ENCODE results near the gene ASB2.

Gene ASB2

GRCh38 chr14:93978735-93979134 is 2.4 kb upstream of the ASB2 start:
- DNase-seq (ENCODE audit: low read depth): no peak

- DNase-seq (ENCODE audit: low read depth): peak; percentile 44
These were observed 1.6 kb upstream of the ASB2 start for GRCh38 chr14:93977790-93978581.

GRCh38 chr14:93977171-93977570 is 801 bp upstream of the ASB2 start:
- DNase-seq (ENCODE audit: low read depth): no peak

- DNase-seq (ENCODE audit: low read depth): no peak
These were observed 436 bp downstream of the ASB2 start for GRCh38 chr14:93975791-93976476.

GRCh38 chr14:93974833-93975232 is 1.5 kb downstream of the ASB2 start:
- DNase-seq (ENCODE audit: low read depth): no peak

- no peak for DNase-seq (ENCODE audit: low read depth)
These were observed 2.1 kb downstream of the ASB2 start for GRCh38 chr14:93974299-93974698.

- no peak for DNase-seq (ENCODE audit: low read depth)
These were observed 2.8 kb downstream of the ASB2 start for GRCh38 chr14:93973607-93974006.

- no peak for DNase-seq (ENCODE audit: low read depth)
These were observed 3.7 kb downstream of the ASB2 start for GRCh38 chr14:93972618-93973205.

GRCh38 chr14:93971635-93972027 is 4.7 kb downstream of the ASB2 start:
- DNase-seq (ENCODE audit: low read depth): no peak

- DNase-seq (ENCODE audit: low read depth): peak; percentile 31
These were observed 5.3 kb downstream of the ASB2 start for GRCh38 chr14:93970965-93971634.

- DNase-seq (ENCODE audit: low read depth): peak; percentile 56
These were observed 5.8 kb downstream of the ASB2 start for GRCh38 chr14:93970585-93970964.

- DNase-seq (ENCODE audit: low read depth): no peak
These were observed 7.1 kb downstream of the ASB2 start for GRCh38 chr14:93969082-93969828.

- no peak for DNase-seq (ENCODE audit: low read depth)
These were observed 8.6 kb downstream of the ASB2 start for GRCh38 chr14:93967637-93968250.

- DNase-seq (ENCODE audit: low read depth): no peak
These were observed 10.4 kb downstream of the ASB2 start for GRCh38 chr14:93965946-93966474.

GRCh38 chr14:93965287-93965821 is 11.0 kb downstream of the ASB2 start:
- DNase-seq (ENCODE audit: low read depth): no peak

GRCh38 chr14:93964820-93965286 is 11.5 kb downstream of the ASB2 start:
- DNase-seq (ENCODE audit: low read depth): no peak

- no peak for DNase-seq (ENCODE audit: low read depth)
These were observed 12.1 kb downstream of the ASB2 start for GRCh38 chr14:93964281-93964680.

GRCh38 chr14:93963692-93964091 is 12.7 kb downstream of the ASB2 start:
- no peak for DNase-seq (ENCODE audit: low read depth)

- DNase-seq (ENCODE audit: low read depth): peak; percentile 46
These were observed 13.4 kb downstream of the ASB2 start for GRCh38 chr14:93962701-93963601.

GRCh38 chr14:93961620-93962019 is 14.8 kb downstream of the ASB2 start:
- no peak for DNase-seq (ENCODE audit: low read depth)

Measured in stimulated activated CD8-positive, alpha-beta memory T cell treated with anti-CD3 and anti-CD28 coated beads, Interleukin-12 subunit alpha, Interleukin-12 subunit beta, amount 100 ng/mL, for 4 hours (primary cell).